Measurements from ENCODE around the gene ABCB8. TPM values are rescaled to one million over a fixed set of nuclear protein-coding genes. Genes with fewer than 3 reads are reported as not detected.
A peak's percentile ranks its signal among the peaks of the same experiment; 100 is the strongest.

The ABCB8 gene
- total and polyA plus RNA-seq, 9 of the 15 experiments (the other 6 are each of a cell fraction or from before 2014, with no cell fraction given): 7.6 to 106 (median 36.3) TPM

DNA sequence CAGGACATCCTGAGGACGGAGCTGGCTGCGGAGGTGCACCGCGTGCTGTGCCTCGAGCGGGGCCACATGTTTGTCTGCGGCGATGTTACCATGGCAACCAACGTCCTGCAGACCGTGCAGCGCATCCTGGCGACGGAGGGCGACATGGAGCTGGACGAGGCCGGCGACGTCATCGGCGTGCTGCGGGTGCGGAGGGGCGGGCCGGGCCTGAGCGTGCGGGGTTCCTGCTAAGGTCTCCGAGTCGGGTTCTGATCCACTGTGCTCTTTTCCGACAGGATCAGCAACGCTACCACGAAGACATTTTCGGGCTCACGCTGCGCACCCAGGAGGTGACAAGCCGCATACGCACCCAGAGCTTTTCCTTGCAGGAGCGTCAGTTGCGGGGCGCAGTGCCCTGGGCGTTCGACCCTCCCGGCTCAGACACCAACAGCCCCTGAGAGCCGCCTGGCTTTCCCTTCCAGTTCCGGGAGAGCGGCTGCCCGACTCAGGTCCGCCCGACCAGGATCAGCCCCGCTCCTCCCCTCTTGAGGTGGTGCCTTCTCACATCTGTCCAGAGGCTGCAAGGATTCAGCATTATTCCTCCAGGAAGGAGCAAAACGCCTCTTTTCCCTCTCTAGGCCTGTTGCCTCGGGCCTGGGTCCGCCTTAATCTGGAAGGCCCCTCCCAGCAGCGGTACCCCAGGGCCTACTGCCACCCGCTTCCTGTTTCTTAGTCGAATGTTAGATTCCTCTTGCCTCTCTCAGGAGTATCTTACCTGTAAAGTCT lies 14.3 kb upstream of the ABCB8 start:
- H3K79me2 ChIP-seq (ENCODE audit: control insufficient read depth, insufficient read depth, low read length): peaks cover 42% of the 10 kb centered on the region
- no peaks in the 10 kb centered on the region; a peak in 1 of 5 replicates for H3K27me3 ChIP-seq (ENCODE audit: control insufficient read depth in 2 of 2, insufficient read depth in 2 of 2, low read length in 2 of 2)
- CTCF ChIA-PET (ENCODE audit: low intra/inter-chr PET ratio): no interaction called here
- no peak overlapping the region for H2AFZ ChIP-seq (ENCODE audit: low read depth, low read length)
- intact Hi-C loops (cut with micrococcal nuclease) (loop anchor here (10.0 kb wide), 1 partner anchor 161 kb away; no protein-coding TSS in a partner anchor), in situ Hi-C loops (cut with MboI) (no loop called here)
- H3K36me3 ChIP-seq (ENCODE audit: control insufficient read depth, insufficient read depth, low read length): peaks cover 40% of the 10 kb centered on the region; the same call in 2 of the 3 replicates
- POLR2A ChIA-PET: interaction anchor here (1.2 to 1.4 kb wide), 2 partner anchors 8 to 21 kb away, joined by 3 to 4 read pairs; no protein-coding TSS in a partner anchor
- H3K4me3 ChIP-seq: no peak overlapping the region
- 92% methylated on average over 40 of the region's 55 CpGs for WGBS (ENCODE audit: insufficient coverage, low coverage, missing lambda C conversion rate)
- H3K27ac ChIP-seq (ENCODE audit: extremely low read depth, low read depth, low read length): no peak overlapping the region
- no peaks in the 10 kb centered on the region for H3K9me1 ChIP-seq (ENCODE audit: control insufficient read depth, insufficient read depth, low read length)
- TF ChIP-seq MED1 (CRISPR knock-in tag; IDR thresholded peaks at IDR 0.05; ENCODE audit: borderline replicate concordance) (no peak), MIER1 (IDR thresholded peaks at IDR 0.05; ENCODE audit: low read depth) (no peak), RBFOX2 (IDR thresholded peaks at IDR 0.05; ENCODE audit: low read depth, low read length) (peak; percentile 53), ZBTB33 (CRISPR knock-in tag; IDR thresholded peaks at IDR 0.05) (peak; percentile 61; the same call in 1 of the 2 replicates), ZNF354B (CRISPR knock-in tag; IDR thresholded peaks at IDR 0.05) (no peak), POLR2G (IDR thresholded peaks at IDR 0.05; ENCODE audit: low read depth, low read length) (peak; percentile 61; the same call in 1 of the 2 replicates)
- BruUV-seq (replicated peaks): no TSS peak
- FAIRE-seq (no peak), DNase-seq (ENCODE audit: extremely low read depth in 1 of 4, low spot score in 3 of 4) (peak in 2 of 4 experiments; percentile 39 to 57), ATAC-seq (no peak)
- no peak overlapping the region for H3K4me2 ChIP-seq (ENCODE audit: insufficient read depth, low read length)
- H3K9me3 ChIP-seq (replicated peaks; ENCODE audit: control insufficient read depth, insufficient read depth, low read depth, low read length): no peaks in the 10 kb centered on the region
- H3K9ac ChIP-seq (ENCODE audit: insufficient read depth in 1 of 2, low read depth in 2 of 2, low read length in 2 of 2): no peak overlapping the region
- peaks cover 44 to 84% of the 10 kb centered on the region in 2 experiments for H3K4me1 ChIP-seq (replicated peaks in 1 of 2; ENCODE audit: control insufficient read depth in 2 of 2, insufficient read depth in 2 of 2, low read length in 2 of 2)
- H4K20me1 ChIP-seq (replicated peaks; ENCODE audit: control insufficient read depth, insufficient read depth, low read length): no peaks in the 10 kb centered on the region

All from K562 (cell line).